ENCODE results near the gene FER1L5. TPM values are rescaled to one million over a fixed set of nuclear protein-coding genes. Genes with fewer than 3 reads are reported as not detected.

Gene FER1L5
- total and polyA plus RNA-seq, 9 of the 15 experiments (the other 6 are each of a cell fraction or from before 2014, with no cell fraction given): 0.01 TPM; not detected in 6

- DNase-seq (ENCODE audit: extremely low read depth in 1 of 4, low spot score in 3 of 4) (no peak), ATAC-seq (no peak), FAIRE-seq (no peak)
- Histone ChIP-seq H3K4me2 (ENCODE audit: insufficient read depth, low read length) (no peak overlapping the region), H3K27me3 (ENCODE audit: control insufficient read depth in 2 of 2, insufficient read depth in 2 of 2, low read length in 2 of 2) (no peaks in the 10 kb centered on the region), H3K9me1 (ENCODE audit: control insufficient read depth, insufficient read depth, low read length) (no peaks in the 10 kb centered on the region), H2AFZ (ENCODE audit: low read depth, low read length) (no peak overlapping the region), H3K79me2 (ENCODE audit: control insufficient read depth, insufficient read depth, low read length) (peaks cover 7% of the 10 kb centered on the region; the same call in 2 of the 3 replicates), H3K9me3 (replicated peaks; ENCODE audit: control insufficient read depth, insufficient read depth, low read depth, low read length) (no peaks in the 10 kb centered on the region), H3K36me3 (ENCODE audit: control insufficient read depth, insufficient read depth, low read length) (peaks cover 62% of the 10 kb centered on the region; the same call in 2 of the 3 replicates), H4K20me1 (replicated peaks; ENCODE audit: control insufficient read depth, insufficient read depth, low read length) (no peaks in the 10 kb centered on the region), H3K4me1 (replicated peaks in 1 of 2; ENCODE audit: control insufficient read depth in 2 of 2, insufficient read depth in 2 of 2, low read length in 2 of 2) (peaks cover 3 to 6% of the 10 kb centered on the region in 2 experiments; a peak in 3 of 5 replicates), H3K27ac (ENCODE audit: extremely low read depth, low read depth, low read length) (no peak overlapping the region), H3K9ac (ENCODE audit: insufficient read depth in 1 of 2, low read depth in 2 of 2, low read length in 2 of 2) (no peak overlapping the region), H3K4me3 (no peak overlapping the region)
- intact Hi-C loops (cut with micrococcal nuclease): no loop called here
- CTCF ChIA-PET (ENCODE audit: low intra/inter-chr PET ratio): no interaction called here
- 57% methylated on average over 3 of the region's 3 CpGs for WGBS (ENCODE audit: insufficient coverage, low coverage, missing lambda C conversion rate)
- POLR2A ChIA-PET: interaction anchor here (1.1 kb wide), 1 partner anchor 21 kb away, joined by 3 read pairs; no protein-coding TSS in a partner anchor
- in situ Hi-C loops (cut with MboI): no loop called here
- TF ChIP-seq HLTF (IDR thresholded peaks at IDR 0.05): no peak
- TF ChIP-seq TAF15 (IDR thresholded peaks at IDR 0.05; ENCODE audit: low read depth, low read length): no peak
- TF ChIP-seq ZNF175 (CRISPR knock-in tag; IDR thresholded peaks at IDR 0.05; ENCODE audit: low read depth): no peak
- no peak for TF ChIP-seq JUNB (CRISPR knock-in tag; conservative IDR thresholded peaks at IDR 0.05)
- no peak for TF ChIP-seq ZNF518B (CRISPR knock-in tag; IDR thresholded peaks at IDR 0.05)
- TF ChIP-seq PHTF2 (CRISPR knock-in tag; IDR thresholded peaks at IDR 0.05): no peak
- BruUV-seq (replicated peaks): no TSS peak
Measured at GRCh38 chr2:96733931-96734330, 91.4 kb downstream of the FER1L5 start.
